DOHH2 (cell line): ENCODE data around the gene MAP3K5.

Experiments
- H3F3A ChIP-seq: fragments of 200-600 bp; sonication (generic), shearing (Covaris generic); 2 replicates; pipeline ENCODE4 v1.6.0; 2016; ENCODE audit warnings: antibody characterized with exemption, mild to moderate bottlenecking; ENCODE audit not compliant: control insufficient read depth, insufficient read depth
- H3K27ac ChIP-seq: fragments of 200-600 bp; sonication (generic); 2 replicates; pipeline ENCODE4 v1.5.1; 2014; ENCODE audit warnings: low read depth, mild to moderate bottlenecking, low read length, moderate library complexity
- H3K27me3 ChIP-seq: fragments of 200-600 bp; sonication (generic); 2 replicates; pipeline ENCODE4 v1.6.1; 2014; ENCODE audit warnings: mild to moderate bottlenecking, low read length, mixed read lengths; ENCODE audit not compliant: control insufficient read depth
- H3K36me3 ChIP-seq: fragments of 200-600 bp; sonication (generic); 2 replicates; pipeline ENCODE4 v1.6.1; 2014; ENCODE audit warnings: mild to moderate bottlenecking, low read length, moderate library complexity, mixed read lengths; ENCODE audit not compliant: control insufficient read depth
- H3K4me1 ChIP-seq: fragments of 200-600 bp; sonication (generic); 2 replicates; pipeline ENCODE4 v1.6.1; 2014; ENCODE audit warnings: mild to moderate bottlenecking, low read length, mixed read lengths; ENCODE audit not compliant: control insufficient read depth
- H3K4me2 ChIP-seq: fragments of 200-600 bp; sonication (generic); 2 replicates; pipeline ENCODE4 v1.6.0; 2014; ENCODE audit warnings: mild to moderate bottlenecking, low read length, moderate library complexity
- H3K4me3 ChIP-seq: fragments of 200-600 bp; sonication (generic); 2 replicates; pipeline ENCODE4 v1.5.1; 2014; ENCODE audit warnings: mild to moderate bottlenecking, low read length, mixed read lengths
- H3K79me2 ChIP-seq: fragments of 200-600 bp; sonication (generic); 2 replicates; pipeline ENCODE4 v1.6.1; 2014; ENCODE audit warnings: mild to moderate bottlenecking, low read length, mixed read lengths; ENCODE audit not compliant: control insufficient read depth
- H3K9me2 ChIP-seq: fragments of 200-600 bp; sonication (generic); replicated peaks from 2 replicates; pipeline ENCODE4 v1.6.1; 2014; ENCODE audit warnings: mild to moderate bottlenecking, low read length, mixed read lengths; ENCODE audit not compliant: control insufficient read depth
- H3K9me3 ChIP-seq: fragments of 200-600 bp; sonication (generic); 2 replicates; pipeline ENCODE4 v1.6.1; 2014; ENCODE audit warnings: antibody characterized with exemption, low read length, mixed read lengths; ENCODE audit not compliant: control insufficient read depth, insufficient read depth
- H4K20me1 ChIP-seq: fragments of 200-600 bp; sonication (generic); 2 replicates; pipeline ENCODE4 v1.6.0; 2014; ENCODE audit warnings: low read depth, mild to moderate bottlenecking, antibody characterized with exemption, low read length, moderate library complexity; ENCODE audit not compliant: control insufficient read depth, insufficient read depth
- CTCF ChIP-seq: fragments of 200-600 bp; sonication (generic); IDR thresholded peaks from one replicate; pipeline ENCODE4 v1.5.1; 2014; ENCODE audit warnings: antibody characterized with exemption, mild to moderate bottlenecking, low read depth, low read length; ENCODE audit not compliant: poor library complexity, severe bottlenecking
- EZH2phosphoT487 ChIP-seq: fragments of 200-600 bp; sonication (generic); IDR thresholded peaks from 2 replicates; pipeline ENCODE4 v1.6.1; 2017; ENCODE audit warnings: borderline replicate concordance, mild to moderate bottlenecking, antibody characterized with exemption, low read length, moderate library complexity, mixed read lengths

The MAP3K5 gene

GRCh38 chr6:136517002-136517401 lies 275.3 kb downstream of the MAP3K5 start:
- no peak overlapping the region for H3K4me2 ChIP-seq
- H3K79me2 ChIP-seq: no peaks in the 10 kb centered on the region
- no peak overlapping the region for H3K27ac ChIP-seq
- H3F3A ChIP-seq: no peaks in the 10 kb centered on the region
- H3K4me3 ChIP-seq: no peak overlapping the region
- H3K27me3 ChIP-seq: peaks cover 3% of the 10 kb centered on the region; the same call in 1 of the 2 replicates
- H3K4me1 ChIP-seq: no peaks in the 10 kb centered on the region
- H3K9me2 ChIP-seq: no peaks in the 10 kb centered on the region
- H3K36me3 ChIP-seq: no peaks in the 10 kb centered on the region
- no peaks in the 10 kb centered on the region for H4K20me1 ChIP-seq
- TF ChIP-seq CTCF (no peak), EZH2phosphoT487 (no peak)
- H3K9me3 ChIP-seq: no peaks in the 10 kb centered on the region

- no peak overlapping the region for H3K4me2 ChIP-seq
- no peaks in the 10 kb centered on the region for H3F3A ChIP-seq
- no peak overlapping the region for H3K27ac ChIP-seq
- peaks cover 2% of the 10 kb centered on the region; the same call in 1 of the 2 replicates for H3K27me3 ChIP-seq
- no peaks in the 10 kb centered on the region for H3K79me2 ChIP-seq
- no peak overlapping the region for H3K4me3 ChIP-seq
- H3K9me2 ChIP-seq: no peaks in the 10 kb centered on the region
- H3K9me3 ChIP-seq: no peaks in the 10 kb centered on the region
- no peaks in the 10 kb centered on the region for H3K36me3 ChIP-seq
- TF ChIP-seq CTCF: no peak
- no peak for TF ChIP-seq EZH2phosphoT487
- H3K4me1 ChIP-seq: no peaks in the 10 kb centered on the region
- no peaks in the 10 kb centered on the region for H4K20me1 ChIP-seq
These were observed 277.7 kb downstream of the MAP3K5 start for GRCh38 chr6:136514591-136514990.

GRCh38 chr6:136511926-136512325 lies 280.4 kb downstream of the MAP3K5 start:
- no peak overlapping the region for H3K4me2 ChIP-seq
- H4K20me1 ChIP-seq: no peaks in the 10 kb centered on the region
- no peaks in the 10 kb centered on the region for H3K79me2 ChIP-seq
- no peaks in the 10 kb centered on the region for H3K27me3 ChIP-seq
- H3K27ac ChIP-seq: no peak overlapping the region
- H3F3A ChIP-seq: no peaks in the 10 kb centered on the region
- TF ChIP-seq EZH2phosphoT487 (no peak), CTCF (no peak)
- H3K4me3 ChIP-seq: no peak overlapping the region
- no peaks in the 10 kb centered on the region for H3K4me1 ChIP-seq
- no peaks in the 10 kb centered on the region for H3K9me3 ChIP-seq
- H3K9me2 ChIP-seq: no peaks in the 10 kb centered on the region
- no peaks in the 10 kb centered on the region for H3K36me3 ChIP-seq

GRCh38 chr6:136511397-136511796 lies 280.9 kb downstream of the MAP3K5 start:
- Histone ChIP-seq H3K9me3 (no peaks in the 10 kb centered on the region), H3K79me2 (no peaks in the 10 kb centered on the region), H4K20me1 (no peaks in the 10 kb centered on the region), H3K36me3 (no peaks in the 10 kb centered on the region), H3F3A (no peaks in the 10 kb centered on the region), H3K9me2 (no peaks in the 10 kb centered on the region), H3K27ac (no peak overlapping the region), H3K4me3 (no peak overlapping the region), H3K4me2 (no peak overlapping the region), H3K27me3 (no peaks in the 10 kb centered on the region), H3K4me1 (no peaks in the 10 kb centered on the region)
- TF ChIP-seq CTCF (no peak), EZH2phosphoT487 (no peak)
